Spleen (tissue), 11 donors: ENCODE data around the gene TIMM10. TPM values are rescaled to one million over a fixed set of nuclear protein-coding genes. Genes with fewer than 3 reads are reported as not detected.
A peak's percentile ranks its signal among the peaks of the same experiment; 100 is the strongest.

Experiments used
- DNase-seq: peaks from one replicate; pipeline ENCODE4 v3.0.0-alpha.2; 2020
- H3K27ac ChIP-seq, 8 donors: fragments of 200-600 bp; sonication (generic) in 7 of 8; 1 replicate in 4 of 8; 2 replicates in 4 of 8; pipeline versions ENCODE4 v1.5.0 to v1.8.0; 2016 to 2021; ENCODE audit warnings: inconsistent platforms in 4 of 8, mild to moderate bottlenecking in 4 of 8, moderate library complexity in 1 of 8
- H3K27me3 ChIP-seq, 7 donors: fragments of 200-600 bp; sonication (generic) in 6 of 7; replicated peaks in 1 of 7; 1 replicate in 4 of 7; 2 replicates in 3 of 7; pipeline versions ENCODE4 v1.5.0 to v1.8.0; 2016 to 2021; ENCODE audit warnings: inconsistent platforms in 3 of 7, mild to moderate bottlenecking in 1 of 7
- H3K36me3 ChIP-seq, 6 donors: fragments of 200-600 bp; sonication (generic) in 5 of 6; 1 replicate in 4 of 6; 2 replicates in 2 of 6; pipeline versions ENCODE4 v1.5.0 to v1.8.0; 2016 to 2021; ENCODE audit warnings: inconsistent platforms in 2 of 6
- H3K4me1 ChIP-seq, 6 donors: fragments of 200-600 bp; sonication (generic) in 5 of 6; 1 replicate in 3 of 6; 2 replicates in 3 of 6; pipeline versions ENCODE4 v1.5.0 to v1.8.0; 2016 to 2021; ENCODE audit warnings: inconsistent platforms in 3 of 6
- H3K4me3 ChIP-seq, 8 donors: fragments of 200-600 bp; sonication (generic) in 7 of 8; 1 replicate in 4 of 8; 2 replicates in 4 of 8; pipeline versions ENCODE4 v1.5.0 to v1.8.0; 2016 to 2021; ENCODE audit warnings: inconsistent platforms in 4 of 8, mild to moderate bottlenecking in 4 of 8, moderate library complexity in 2 of 8
- H3K9me3 ChIP-seq, 8 donors: fragments of 200-600 bp; sonication (generic) in 7 of 8; 1 replicate in 4 of 8; 2 replicates in 4 of 8; pipeline versions ENCODE4 v1.5.0 to v1.8.0; 2016 to 2021; ENCODE audit warnings: inconsistent platforms in 4 of 8
- POLR2A ChIP-seq, 3 donors: fragments of 450-650 bp; IDR thresholded peaks; one replicate each; pipeline ENCODE4 v1.5.1; 2017; ENCODE audit warnings: antibody characterized with exemption in 3 of 3, mild to moderate bottlenecking in 1 of 3
- POLR2AphosphoS5 ChIP-seq, 3 donors: sonication (generic); formaldehyde crosslinking; IDR thresholded peaks; one replicate each; pipeline ENCODE4 v1.5.1; 2017; ENCODE audit warnings: antibody characterized with exemption in 3 of 3
- WGBS, 5 donors: extraction: QIAGEN DNeasy Blood & Tissue Kit in 3 of 5; methylation state at CpG; one replicate each; pipeline versions ENCODE4 v1.1.5 to v1.1.7; 2013 to 2018; 5-methylcytosine and 5-hydroxymethylcytosine counted together
- intact Hi-C: fragments of 100-400 bp; cut with DNase I; formaldehyde crosslinking; loops from one replicate; pipeline ENCODE4 v1.15.0; 2023; ENCODE audit warnings: low total_unique reads
- polyA plus RNA-seq, 3 donors: library from polyadenylated mRNA; stranded (reverse); fragments of 200-250 nt; gene quantifications; one replicate each; pipeline ENCODE4 v1.2.1, GENCODE V29; 2013
- total RNA-seq, 7 donors: library from RNA; depleted of rRNA in 3 of 7; stranded (reverse); fragments of >200 nt in 3 of 7; fragmentation: NEBNext Ultra II Directional in 4 of 7; extraction: Animal tissue kit (Norgen Biotek cat#: 25700) in 4 of 7; gene quantifications; one replicate each; pipeline versions ENCODE4 v1.1.0 to v1.2.1, GENCODE V29; 2016 to 2021
- TF ChIP-seq, protein P1 (sequence below), 11 experiments: fragments of 200-600 bp in 7 of 11; fragments of 450-650 bp in 4 of 11; sonication (generic) in 4 of 11; IDR thresholded peaks in 8 of 11; conservative IDR thresholded peaks in 3 of 11; 1 replicate in 7 of 11; 2 replicates in 4 of 11; pipeline versions ENCODE4 v1.4.0 to v1.8.0; 2016 to 2021; ENCODE audit warnings: antibody characterized with exemption in 11 of 11, inconsistent platforms in 4 of 11, mild to moderate bottlenecking in 1 of 11
- donor health status: healthy with polysubstance abuse.
- donor health status: DM: no; HTN: no; CAD: no; lungs with moderate emphysema.
- donor health status: DM: no; HTN: no; CAD: no.
- donor health status: Bipolar disorder and iron deficiency.
- donor health status: healthy.
- donor health status: DM: no; HTN: no; CAD: no.
- donor health status: DM: yes; HTN: yes; CAD: no.

The TIMM10 gene
- total and polyA plus RNA-seq, 10 donors, result 28.1 to 58.7 (median 39.8) TPM

DNA sequence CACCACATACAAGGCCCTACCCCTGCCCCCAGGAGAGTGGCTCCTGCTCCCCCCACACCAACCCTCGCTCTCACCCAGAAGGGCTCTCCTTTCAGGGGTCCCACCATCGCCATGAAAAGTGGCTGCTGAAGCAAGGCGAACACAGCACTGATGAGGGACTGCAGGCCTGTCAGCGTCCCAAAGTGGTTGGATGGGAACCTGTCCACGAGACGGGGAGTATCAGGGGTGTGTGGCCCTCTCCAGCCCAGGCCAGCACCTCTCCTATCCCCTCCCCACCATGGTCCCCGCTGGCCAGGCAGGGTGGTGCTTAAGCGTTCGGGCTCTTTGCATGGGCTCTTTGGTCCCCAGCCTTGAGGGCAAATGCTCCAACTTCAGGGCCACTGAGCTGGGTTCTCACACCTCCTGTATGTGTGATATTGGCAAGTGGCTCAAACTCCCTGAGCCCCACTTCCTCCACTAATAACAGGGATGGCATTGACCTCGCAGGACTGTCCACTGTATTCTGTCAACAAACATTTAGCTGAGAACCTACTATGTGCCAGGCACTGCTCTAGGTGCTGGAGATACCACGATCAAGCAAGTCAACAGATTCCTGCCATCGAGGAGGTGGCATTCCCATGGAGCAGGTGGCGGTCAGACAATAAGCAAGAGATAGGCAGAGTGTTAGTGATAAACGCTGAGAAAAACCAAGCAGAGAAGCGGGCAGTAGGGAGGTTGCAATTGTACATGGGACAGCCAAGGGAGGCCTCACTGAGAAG, 43.4 kb downstream of the TIMM10 start:
- Histone ChIP-seq H3K27ac (no peak overlapping the region), H3K9me3 (no peaks in the 10 kb centered on the region), H3K36me3 (peaks cover 0 to 78% (median 28%) of the 10 kb centered on the region in 6 donors), H3K4me3 (no peak overlapping the region), H3K27me3 (peaks cover 0 to 35% (median 16%) of the 10 kb centered on the region in 7 donors), H3K4me1 (peaks cover 6 to 47% (median 32%) of the 10 kb centered on the region in 6 donors)
- 93 to 97% (median 95%) methylated on average over 15 of the region's 15 CpGs for WGBS, 5 donors
- no peak for DNase-seq
- intact Hi-C loops, result no loop called here
- no peak for TF ChIP-seq POLR2A (IDR thresholded peaks at IDR 0.05)
- TF ChIP-seq, protein P1, sequence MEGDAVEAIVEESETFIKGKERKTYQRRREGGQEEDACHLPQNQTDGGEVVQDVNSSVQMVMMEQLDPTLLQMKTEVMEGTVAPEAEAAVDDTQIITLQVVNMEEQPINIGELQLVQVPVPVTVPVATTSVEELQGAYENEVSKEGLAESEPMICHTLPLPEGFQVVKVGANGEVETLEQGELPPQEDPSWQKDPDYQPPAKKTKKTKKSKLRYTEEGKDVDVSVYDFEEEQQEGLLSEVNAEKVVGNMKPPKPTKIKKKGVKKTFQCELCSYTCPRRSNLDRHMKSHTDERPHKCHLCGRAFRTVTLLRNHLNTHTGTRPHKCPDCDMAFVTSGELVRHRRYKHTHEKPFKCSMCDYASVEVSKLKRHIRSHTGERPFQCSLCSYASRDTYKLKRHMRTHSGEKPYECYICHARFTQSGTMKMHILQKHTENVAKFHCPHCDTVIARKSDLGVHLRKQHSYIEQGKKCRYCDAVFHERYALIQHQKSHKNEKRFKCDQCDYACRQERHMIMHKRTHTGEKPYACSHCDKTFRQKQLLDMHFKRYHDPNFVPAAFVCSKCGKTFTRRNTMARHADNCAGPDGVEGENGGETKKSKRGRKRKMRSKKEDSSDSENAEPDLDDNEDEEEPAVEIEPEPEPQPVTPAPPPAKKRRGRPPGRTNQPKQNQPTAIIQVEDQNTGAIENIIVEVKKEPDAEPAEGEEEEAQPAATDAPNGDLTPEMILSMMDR (IDR thresholded peaks at IDR 0.05 in 8 of 11, conservative IDR thresholded peaks at IDR 0.05 in 3 of 11), result no peak
- no peak for TF ChIP-seq POLR2AphosphoS5 (IDR thresholded peaks at IDR 0.05)

DNA sequence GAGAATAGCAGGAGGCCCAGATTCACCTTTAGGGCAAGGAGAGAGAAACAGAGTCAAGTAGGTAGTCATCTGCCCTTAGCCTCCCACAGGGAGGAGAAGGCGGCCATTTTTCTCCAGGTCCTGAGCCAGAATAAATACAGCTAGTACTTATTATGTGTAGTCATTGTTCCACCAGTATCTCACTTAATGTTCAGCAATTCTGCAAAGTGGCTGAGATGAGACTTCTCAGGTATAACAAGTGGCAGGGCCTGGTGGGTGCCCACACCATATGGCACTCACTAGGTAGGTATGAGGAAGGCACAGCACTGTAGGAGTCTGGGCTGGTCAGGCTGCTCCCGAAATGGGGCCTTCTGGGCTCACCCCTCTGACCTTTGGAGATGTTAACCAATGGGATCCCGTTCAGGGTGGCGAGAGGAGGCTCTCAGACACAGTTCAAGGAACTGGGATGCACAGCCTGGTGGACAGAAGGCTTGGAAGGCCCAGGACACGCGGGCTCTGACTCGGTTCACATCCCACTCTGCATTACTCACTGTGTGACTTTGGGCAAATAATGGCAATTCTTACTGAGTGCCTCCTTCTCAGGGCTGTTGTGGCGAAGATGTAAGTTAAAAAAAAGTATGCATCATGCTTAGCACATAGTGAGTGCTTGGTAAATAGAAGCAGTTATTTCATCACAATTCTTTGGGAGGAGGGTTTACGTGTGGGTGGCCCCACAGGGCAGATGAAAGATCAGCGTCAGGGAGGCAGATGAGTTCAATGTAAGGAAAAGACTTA, 45.1 kb downstream of the TIMM10 start:
- TF ChIP-seq POLR2AphosphoS5 (IDR thresholded peaks at IDR 0.05) (no peak), POLR2A (IDR thresholded peaks at IDR 0.05) (no peak)
- TF ChIP-seq, protein P1 (IDR thresholded peaks at IDR 0.05 in 8 of 11, conservative IDR thresholded peaks at IDR 0.05 in 3 of 11), result no peak
- WGBS, 5 donors, result 70 to 91% (median 85%) methylated on average over 8 to 10 of the region's 10 CpGs
- intact Hi-C loops, result no loop called here
- Histone ChIP-seq H3K27ac (peak overlapping the region in 1 of 8 donors; percentile 16), H3K4me3 (no peak overlapping the region), H3K4me1 (peaks cover 6 to 60% (median 37%) of the 10 kb centered on the region in 6 donors), H3K9me3 (no peaks in the 10 kb centered on the region), H3K36me3 (peaks cover 0 to 63% (median 25%) of the 10 kb centered on the region in 6 donors), H3K27me3 (peaks cover 0 to 40% (median 19%) of the 10 kb centered on the region in 7 donors)
- no peak for DNase-seq

DNA sequence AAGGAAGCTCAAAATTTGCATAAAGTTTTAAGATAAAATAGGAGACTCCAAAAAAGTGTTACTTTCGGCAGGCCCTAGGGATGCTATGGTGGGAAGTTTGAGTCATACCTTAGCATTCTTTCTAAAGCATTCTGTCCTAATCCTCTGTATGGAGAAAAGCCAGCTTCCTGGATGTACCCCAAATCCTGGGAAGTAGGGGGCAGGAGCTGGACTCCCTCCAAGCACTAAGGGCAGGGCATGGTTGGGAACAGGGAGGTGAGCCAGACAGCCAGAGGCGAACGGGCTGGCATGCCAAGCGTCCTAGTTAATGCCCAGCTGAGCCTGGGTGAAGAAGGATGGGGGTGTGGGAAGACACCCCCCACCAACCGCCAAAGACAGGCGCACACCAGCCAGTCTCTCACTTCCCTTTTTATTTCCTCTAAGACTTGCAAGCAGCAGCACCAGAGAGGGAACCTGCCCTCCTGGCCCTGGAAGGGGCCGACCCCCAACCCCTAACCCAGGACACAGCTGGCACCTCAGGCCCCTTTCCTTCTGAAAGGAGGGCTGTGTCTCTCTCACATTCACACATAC, 46.3 kb downstream of the TIMM10 start:
- 26 to 57% (median 37%) methylated on average over 7 of the region's 7 CpGs for WGBS, 5 donors
- peak; percentile 86 for DNase-seq
- Histone ChIP-seq H3K9me3 (no peaks in the 10 kb centered on the region), H3K36me3 (peaks cover 0 to 52% (median 23%) of the 10 kb centered on the region in 6 donors), H3K4me3 (no peak overlapping the region), H3K4me1 (peaks cover 6 to 60% (median 37%) of the 10 kb centered on the region in 6 donors), H3K27ac (peak overlapping the region in 1 of 8 donors; percentile 6), H3K27me3 (peaks cover 0 to 40% (median 19%) of the 10 kb centered on the region in 7 donors)
- TF ChIP-seq, protein P1 (IDR thresholded peaks at IDR 0.05 in 8 of 11, conservative IDR thresholded peaks at IDR 0.05 in 3 of 11), result no peak
- TF ChIP-seq POLR2AphosphoS5 (IDR thresholded peaks at IDR 0.05), result peak in 1 of 3 donors; percentile 11
- intact Hi-C loops, result no loop called here
